HepG2 (cell line): Measurements from ENCODE around the gene ARHGEF16. TPM values are rescaled to one million over a fixed set of nuclear protein-coding genes. Genes with fewer than 3 reads are reported as not detected.
A peak's percentile ranks its signal among the peaks of the same experiment; 100 is the strongest.

Experiments used
- ESRRA ChIP-seq: sonication (generic); formaldehyde crosslinking; IDR thresholded peaks from 2 replicates; pipeline ENCODE4 v1.5.1; 2020; ENCODE audit warnings: mild to moderate bottlenecking, low read depth, missing genetic modification reagents
- FOXC1 ChIP-seq: sonication (generic); formaldehyde crosslinking; IDR thresholded peaks from 2 replicates; pipeline ENCODE4 v1.8.0; 2022; ENCODE audit warnings: mild to moderate bottlenecking, missing genetic modification reagents, borderline replicate concordance
- IRF2 ChIP-seq: IDR thresholded peaks from 2 replicates; pipeline ENCODE4 v1.6.1; 2018; ENCODE audit warnings: missing genetic modification reagents, missing compliant biosample characterization
- KLF13 ChIP-seq: sonication (generic); formaldehyde crosslinking; IDR thresholded peaks from 2 replicates; pipeline ENCODE4 v1.4.0; 2020; ENCODE audit warnings: mild to moderate bottlenecking, missing genetic modification reagents
- NR3C1 ChIP-seq: sonication (generic); formaldehyde crosslinking; IDR thresholded peaks from 2 replicates; pipeline ENCODE4 v1.4.0; 2020; ENCODE audit warnings: missing genetic modification reagents
- POGZ ChIP-seq: sonication (generic); formaldehyde crosslinking; IDR thresholded peaks from 2 replicates; pipeline ENCODE4 v1.4.0; 2020; ENCODE audit warnings: mild to moderate bottlenecking, missing genetic modification reagents
- SMAD9 ChIP-seq: sonication (generic); formaldehyde crosslinking; IDR thresholded peaks from 2 replicates; pipeline ENCODE4 v1.5.1; 2020; ENCODE audit warnings: mild to moderate bottlenecking, missing genetic modification reagents
- SMC3 ChIP-seq: IDR thresholded peaks from 2 replicates; pipeline ENCODE4 v1.6.1; 2011; ENCODE audit warnings: low read length, improper control_type of control experiment
- SRSF4 ChIP-seq: fragments of 200-400 bp; formaldehyde crosslinking; IDR thresholded peaks from one replicate; pipeline ENCODE4 v1.6.1; 2018; ENCODE audit warnings: mild to moderate bottlenecking, low read depth, low read length, moderate library complexity; ENCODE audit not compliant: poor library complexity, severe bottlenecking
- SUZ12 ChIP-seq: fragments of 150-350 bp; IDR thresholded peaks from 2 replicates; pipeline ENCODE4 v1.6.1; 2014; ENCODE audit warnings: low read depth, low read length
- TCF7 ChIP-seq: sonication (generic); IDR thresholded peaks from 2 replicates; pipeline ENCODE4 v1.6.1; 2016; ENCODE audit warnings: antibody characterized with exemption, low read depth
- ZFAT ChIP-seq: sonication (generic); formaldehyde crosslinking; conservative IDR thresholded peaks from 2 replicates; pipeline ENCODE4 v1.8.1; 2023; ENCODE audit warnings: missing genetic modification reagents, inconsistent platforms
- ZNF331 ChIP-seq: sonication (generic); formaldehyde crosslinking; IDR thresholded peaks from 2 replicates; pipeline ENCODE4 v1.4.0; 2020; ENCODE audit warnings: missing genetic modification reagents
- ZNF616 ChIP-seq: sonication (generic); formaldehyde crosslinking; IDR thresholded peaks from 2 replicates; pipeline ENCODE4 v1.5.0; 2020; ENCODE audit warnings: low read depth, mild to moderate bottlenecking, missing genetic modification reagents
- polyA plus RNA-seq, 8 experiments: library from polyadenylated mRNA; depleted of rRNA in 3 of 8; stranded (reverse) in 7 of 8; unstranded in 1 of 8; fragments of >200 nt; fragmentation: Illumina TruSeq in 4 of 8; extraction: Trizol in 4 of 8; gene quantifications; 2 replicates each; pipeline versions ENCODE4 v1.2.1 to v1.2.3, GENCODE V29; 2011 to 2016; ENCODE audit warnings: low read depth in 4 of 8, missing spikeins in 1 of 8, mixed read lengths in 1 of 8; ENCODE audit not compliant: insufficient read depth in 1 of 8
- total RNA-seq, 5 experiments: library from RNA; depleted of rRNA; stranded (reverse); fragments of >200 nt; fragmentation: Illumina TruSeq; extraction: Trizol; gene quantifications; 2 replicates each; pipeline ENCODE4 v1.2.3, GENCODE V29; 2016; ENCODE audit warnings: low read depth in 1 of 5
- TF ChIP-seq, protein P1 (sequence below): sonication (generic); formaldehyde crosslinking; IDR thresholded peaks from 2 replicates; pipeline ENCODE4 v1.4.0; 2020; ENCODE audit warnings: missing genetic modification reagents, borderline replicate concordance
- TF ChIP-seq, protein P2 (sequence below): sonication (generic); formaldehyde crosslinking; IDR thresholded peaks from 2 replicates; pipeline ENCODE4 v1.5.1; 2020; ENCODE audit warnings: mild to moderate bottlenecking, missing genetic modification reagents, moderate library complexity
- TF ChIP-seq, protein P3 (sequence below): sonication (generic); formaldehyde crosslinking; IDR thresholded peaks from 2 replicates; pipeline ENCODE4 v1.4.0; 2020; ENCODE audit warnings: mild to moderate bottlenecking, missing genetic modification reagents
- TF ChIP-seq, protein P4 (sequence below): sonication (generic); formaldehyde crosslinking; conservative IDR thresholded peaks from 2 replicates; pipeline ENCODE4 v1.5.0; 2020; ENCODE audit warnings: missing genetic modification reagents

ARHGEF16 gene
- total and polyA plus RNA-seq, 2 of the 13 experiments (the other 11 are each of a cell fraction or from before 2014, with no cell fraction given): 20.3 to 39.9 TPM

DNA sequence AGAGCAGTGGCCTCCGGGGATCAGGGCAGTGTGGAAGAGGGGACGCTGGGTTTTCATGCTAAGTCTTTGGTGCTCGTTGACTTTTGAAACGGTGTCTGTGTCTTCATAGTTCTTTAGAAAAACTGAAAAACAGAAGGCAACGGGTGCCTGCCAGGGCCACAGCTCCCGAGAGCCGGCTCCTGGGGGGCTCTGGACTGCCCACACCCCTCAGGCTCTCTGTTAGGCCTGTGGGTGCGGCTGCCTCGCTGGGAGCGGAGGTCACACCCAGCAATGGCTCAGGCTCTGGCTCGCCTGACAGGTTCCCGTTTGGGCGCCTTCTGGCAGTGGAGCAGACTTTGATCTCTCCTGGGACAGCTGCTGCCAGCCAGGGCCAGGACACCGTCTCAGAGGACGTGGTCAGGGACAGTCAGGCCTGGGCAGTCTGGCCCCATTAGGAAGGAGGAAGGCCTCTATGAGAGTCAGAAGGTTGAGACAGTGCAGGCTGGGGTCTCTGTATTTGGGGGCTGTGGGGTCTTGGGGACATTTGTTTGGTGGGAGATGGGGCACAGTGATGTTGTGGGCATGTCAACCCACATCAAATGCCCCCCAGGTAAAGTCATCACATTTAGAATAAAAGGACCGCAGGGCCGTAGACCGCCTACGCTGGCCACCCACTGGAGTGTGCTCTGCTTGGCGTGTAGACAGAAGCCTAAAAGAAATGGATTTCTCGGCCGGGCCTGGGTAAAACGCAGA, 5.6 kb downstream of the ARHGEF16 start (continued):
- TF ChIP-seq KLF13 (CRISPR knock-in tag) (no peak), POGZ (no peak), SUZ12 (no peak), SMC3 (no peak), TCF7 (no peak), ZNF616 (no peak), ZNF331 (CRISPR knock-in tag) (peak; percentile 54; the same call in 1 of the 2 replicates), ESRRA (peak; percentile 90), ZFAT (CRISPR knock-in tag) (no peak), SMAD9 (CRISPR knock-in tag) (no peak), FOXC1 (peak; percentile 35; the same call in 1 of the 2 replicates), IRF2 (no peak), NR3C1 (no peak), SRSF4 (no peak)
- TF ChIP-seq, protein P1, sequence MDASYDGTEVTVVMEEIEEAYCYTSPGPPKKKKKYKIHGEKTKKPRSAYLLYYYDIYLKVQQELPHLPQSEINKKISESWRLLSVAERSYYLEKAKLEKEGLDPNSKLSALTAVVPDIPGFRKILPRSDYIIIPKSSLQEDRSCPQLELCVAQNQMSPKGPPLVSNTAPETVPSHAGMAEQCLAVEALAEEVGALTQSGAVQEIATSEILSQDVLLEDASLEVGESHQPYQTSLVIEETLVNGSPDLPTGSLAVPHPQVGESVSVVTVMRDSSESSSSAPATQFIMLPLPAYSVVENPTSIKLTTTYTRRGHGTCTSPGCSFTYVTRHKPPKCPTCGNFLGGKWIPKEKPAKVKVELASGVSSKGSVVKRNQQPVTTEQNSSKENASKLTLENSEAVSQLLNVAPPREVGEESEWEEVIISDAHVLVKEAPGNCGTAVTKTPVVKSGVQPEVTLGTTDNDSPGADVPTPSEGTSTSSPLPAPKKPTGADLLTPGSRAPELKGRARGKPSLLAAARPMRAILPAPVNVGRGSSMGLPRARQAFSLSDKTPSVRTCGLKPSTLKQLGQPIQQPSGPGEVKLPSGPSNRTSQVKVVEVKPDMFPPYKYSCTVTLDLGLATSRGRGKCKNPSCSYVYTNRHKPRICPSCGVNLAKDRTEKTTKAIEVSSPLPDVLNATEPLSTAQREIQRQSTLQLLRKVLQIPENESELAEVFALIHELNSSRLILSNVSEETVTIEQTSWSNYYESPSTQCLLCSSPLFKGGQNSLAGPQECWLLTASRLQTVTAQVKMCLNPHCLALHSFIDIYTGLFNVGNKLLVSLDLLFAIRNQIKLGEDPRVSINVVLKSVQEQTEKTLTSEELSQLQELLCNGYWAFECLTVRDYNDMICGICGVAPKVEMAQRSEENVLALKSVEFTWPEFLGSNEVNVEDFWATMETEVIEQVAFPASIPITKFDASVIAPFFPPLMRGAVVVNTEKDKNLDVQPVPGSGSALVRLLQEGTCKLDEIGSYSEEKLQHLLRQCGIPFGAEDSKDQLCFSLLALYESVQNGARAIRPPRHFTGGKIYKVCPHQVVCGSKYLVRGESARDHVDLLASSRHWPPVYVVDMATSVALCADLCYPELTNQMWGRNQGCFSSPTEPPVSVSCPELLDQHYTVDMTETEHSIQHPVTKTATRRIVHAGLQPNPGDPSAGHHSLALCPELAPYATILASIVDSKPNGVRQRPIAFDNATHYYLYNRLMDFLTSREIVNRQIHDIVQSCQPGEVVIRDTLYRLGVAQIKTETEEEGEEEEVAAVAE: no peak
- TF ChIP-seq, protein P2, sequence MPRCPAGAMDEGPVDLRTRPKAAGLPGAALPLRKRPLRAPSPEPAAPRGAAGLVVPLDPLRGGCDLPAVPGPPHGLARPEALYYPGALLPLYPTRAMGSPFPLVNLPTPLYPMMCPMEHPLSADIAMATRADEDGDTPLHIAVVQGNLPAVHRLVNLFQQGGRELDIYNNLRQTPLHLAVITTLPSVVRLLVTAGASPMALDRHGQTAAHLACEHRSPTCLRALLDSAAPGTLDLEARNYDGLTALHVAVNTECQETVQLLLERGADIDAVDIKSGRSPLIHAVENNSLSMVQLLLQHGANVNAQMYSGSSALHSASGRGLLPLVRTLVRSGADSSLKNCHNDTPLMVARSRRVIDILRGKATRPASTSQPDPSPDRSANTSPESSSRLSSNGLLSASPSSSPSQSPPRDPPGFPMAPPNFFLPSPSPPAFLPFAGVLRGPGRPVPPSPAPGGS (CRISPR knock-in tag): no peak
- TF ChIP-seq, protein P3, sequence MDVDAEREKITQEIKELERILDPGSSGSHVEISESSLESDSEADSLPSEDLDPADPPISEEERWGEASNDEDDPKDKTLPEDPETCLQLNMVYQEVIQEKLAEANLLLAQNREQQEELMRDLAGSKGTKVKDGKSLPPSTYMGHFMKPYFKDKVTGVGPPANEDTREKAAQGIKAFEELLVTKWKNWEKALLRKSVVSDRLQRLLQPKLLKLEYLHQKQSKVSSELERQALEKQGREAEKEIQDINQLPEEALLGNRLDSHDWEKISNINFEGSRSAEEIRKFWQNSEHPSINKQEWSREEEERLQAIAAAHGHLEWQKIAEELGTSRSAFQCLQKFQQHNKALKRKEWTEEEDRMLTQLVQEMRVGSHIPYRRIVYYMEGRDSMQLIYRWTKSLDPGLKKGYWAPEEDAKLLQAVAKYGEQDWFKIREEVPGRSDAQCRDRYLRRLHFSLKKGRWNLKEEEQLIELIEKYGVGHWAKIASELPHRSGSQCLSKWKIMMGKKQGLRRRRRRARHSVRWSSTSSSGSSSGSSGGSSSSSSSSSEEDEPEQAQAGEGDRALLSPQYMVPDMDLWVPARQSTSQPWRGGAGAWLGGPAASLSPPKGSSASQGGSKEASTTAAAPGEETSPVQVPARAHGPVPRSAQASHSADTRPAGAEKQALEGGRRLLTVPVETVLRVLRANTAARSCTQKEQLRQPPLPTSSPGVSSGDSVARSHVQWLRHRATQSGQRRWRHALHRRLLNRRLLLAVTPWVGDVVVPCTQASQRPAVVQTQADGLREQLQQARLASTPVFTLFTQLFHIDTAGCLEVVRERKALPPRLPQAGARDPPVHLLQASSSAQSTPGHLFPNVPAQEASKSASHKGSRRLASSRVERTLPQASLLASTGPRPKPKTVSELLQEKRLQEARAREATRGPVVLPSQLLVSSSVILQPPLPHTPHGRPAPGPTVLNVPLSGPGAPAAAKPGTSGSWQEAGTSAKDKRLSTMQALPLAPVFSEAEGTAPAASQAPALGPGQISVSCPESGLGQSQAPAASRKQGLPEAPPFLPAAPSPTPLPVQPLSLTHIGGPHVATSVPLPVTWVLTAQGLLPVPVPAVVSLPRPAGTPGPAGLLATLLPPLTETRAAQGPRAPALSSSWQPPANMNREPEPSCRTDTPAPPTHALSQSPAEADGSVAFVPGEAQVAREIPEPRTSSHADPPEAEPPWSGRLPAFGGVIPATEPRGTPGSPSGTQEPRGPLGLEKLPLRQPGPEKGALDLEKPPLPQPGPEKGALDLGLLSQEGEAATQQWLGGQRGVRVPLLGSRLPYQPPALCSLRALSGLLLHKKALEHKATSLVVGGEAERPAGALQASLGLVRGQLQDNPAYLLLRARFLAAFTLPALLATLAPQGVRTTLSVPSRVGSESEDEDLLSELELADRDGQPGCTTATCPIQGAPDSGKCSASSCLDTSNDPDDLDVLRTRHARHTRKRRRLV: no peak
- TF ChIP-seq, protein P4, sequence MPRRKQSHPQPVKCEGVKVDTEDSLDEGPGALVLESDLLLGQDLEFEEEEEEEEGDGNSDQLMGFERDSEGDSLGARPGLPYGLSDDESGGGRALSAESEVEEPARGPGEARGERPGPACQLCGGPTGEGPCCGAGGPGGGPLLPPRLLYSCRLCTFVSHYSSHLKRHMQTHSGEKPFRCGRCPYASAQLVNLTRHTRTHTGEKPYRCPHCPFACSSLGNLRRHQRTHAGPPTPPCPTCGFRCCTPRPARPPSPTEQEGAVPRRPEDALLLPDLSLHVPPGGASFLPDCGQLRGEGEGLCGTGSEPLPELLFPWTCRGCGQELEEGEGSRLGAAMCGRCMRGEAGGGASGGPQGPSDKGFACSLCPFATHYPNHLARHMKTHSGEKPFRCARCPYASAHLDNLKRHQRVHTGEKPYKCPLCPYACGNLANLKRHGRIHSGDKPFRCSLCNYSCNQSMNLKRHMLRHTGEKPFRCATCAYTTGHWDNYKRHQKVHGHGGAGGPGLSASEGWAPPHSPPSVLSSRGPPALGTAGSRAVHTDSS (CRISPR knock-in tag): no peak
